ENCODE results near the gene IDH2.
"Not testable (repeated sequence)": the region's sequence is repeated elsewhere in the genome, so short reads cannot be mapped to it uniquely, and the experiment has no call there.

The IDH2 gene

DNA sequence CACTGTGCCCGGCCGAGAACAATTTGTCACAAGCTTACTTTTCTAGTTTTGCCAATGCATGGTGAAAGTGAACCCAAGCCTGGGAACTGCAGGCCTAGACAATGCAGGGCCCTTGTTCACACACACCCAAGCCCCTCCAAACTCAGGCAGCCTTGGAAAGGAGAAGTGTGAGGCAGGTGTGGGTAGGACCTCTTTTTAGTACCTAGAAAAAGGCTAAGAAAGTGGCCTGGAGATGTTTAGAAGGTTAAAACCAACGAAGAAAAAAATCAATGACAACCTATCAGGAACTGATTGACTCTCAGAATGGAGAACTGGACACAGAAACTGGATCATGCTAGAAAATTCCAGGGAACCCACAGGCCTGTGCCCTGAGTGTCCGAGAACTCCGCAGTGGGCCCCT lies 18.8 kb downstream of the IDH2 start:
- no peak for DNase-seq

- DNase-seq = no peak
Observed at GRCh38 chr15:90082140-90082715, 20.0 kb downstream of the IDH2 start.

DNA sequence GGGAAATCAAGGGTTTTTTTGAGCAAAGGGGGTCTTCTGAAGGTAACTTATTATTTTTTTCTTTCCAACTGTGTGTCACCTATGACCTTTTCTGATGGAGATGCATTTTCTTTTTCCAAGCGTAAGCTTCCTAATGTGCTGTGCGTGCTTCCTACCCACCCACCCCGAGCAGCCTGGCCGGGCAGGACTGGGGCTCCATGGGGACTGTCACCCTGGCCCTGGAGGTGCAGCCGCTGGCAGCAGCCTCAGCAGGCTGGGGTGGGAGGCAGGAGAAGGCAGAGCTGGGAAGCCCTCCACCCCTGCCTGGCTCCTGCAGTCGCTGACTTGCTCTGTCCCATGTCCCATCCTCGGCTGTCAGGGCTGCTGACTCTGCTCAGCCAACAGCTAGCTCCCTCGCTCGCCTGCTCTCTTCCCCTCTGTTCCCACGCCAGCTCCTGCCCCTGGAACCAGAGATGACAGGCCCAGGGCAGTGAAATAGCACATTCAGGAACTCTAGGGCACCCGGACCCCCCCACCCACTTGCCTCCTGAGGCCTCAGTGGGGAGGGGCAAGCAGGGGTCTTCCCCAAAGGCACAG lies 21.4 kb downstream of the IDH2 start:
- DNase-seq = no peak

- DNase-seq = no peak
Observed at GRCh38 chr15:90080458-90080755, 21.9 kb downstream of the IDH2 start.

GRCh38 chr15:90079619-90080457 lies 22.4 kb downstream of the IDH2 start:
- DNase-seq = no peak

DNA sequence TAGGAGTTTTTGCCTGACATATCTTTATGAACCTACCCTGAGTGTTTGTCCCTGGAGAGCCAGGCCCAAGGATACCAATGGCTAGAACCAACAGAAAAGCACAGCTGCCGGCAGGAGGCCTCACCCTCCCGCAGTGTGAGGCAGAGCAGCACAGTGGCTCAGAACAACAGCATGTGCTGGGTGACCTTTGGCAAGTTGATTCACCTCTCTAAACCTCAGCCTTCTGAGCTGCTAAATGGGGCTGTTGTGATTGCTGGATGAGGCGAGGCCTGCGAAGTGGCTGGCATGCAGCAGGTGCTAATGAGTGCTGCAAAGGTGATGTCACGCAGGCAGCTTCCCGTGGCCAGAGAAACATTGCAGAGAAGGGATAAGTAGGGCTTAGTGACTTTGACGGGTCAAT lies 23.3 kb downstream of the IDH2 start:
- no peak for DNase-seq

DNA sequence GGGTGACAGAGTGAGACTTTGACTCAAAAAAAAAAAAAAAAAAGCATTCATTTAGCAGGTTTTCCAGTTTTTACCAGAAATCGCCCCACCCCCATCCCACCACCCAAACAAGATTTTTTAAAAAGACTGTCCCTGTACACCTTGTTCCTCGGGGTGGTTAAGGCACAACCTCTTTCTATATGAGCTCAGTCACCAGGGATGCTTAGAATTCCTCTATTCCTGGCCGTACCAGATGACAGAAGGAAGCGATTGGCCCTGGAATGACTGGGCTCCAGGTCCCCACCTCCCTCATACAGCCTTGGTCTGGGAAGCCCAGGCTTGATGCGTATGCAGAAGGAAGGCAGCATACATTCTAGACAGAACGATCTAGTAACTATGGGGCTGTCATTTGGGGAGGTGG lies 25.6 kb downstream of the IDH2 start:
- no peak for DNase-seq

GRCh38 chr15:90075420-90076289 lies 26.6 kb downstream of the IDH2 start:
- DNase-seq = no peak

- DNase-seq = no peak
Observed at GRCh38 chr15:90074916-90075315, 27.4 kb downstream of the IDH2 start.

DNA sequence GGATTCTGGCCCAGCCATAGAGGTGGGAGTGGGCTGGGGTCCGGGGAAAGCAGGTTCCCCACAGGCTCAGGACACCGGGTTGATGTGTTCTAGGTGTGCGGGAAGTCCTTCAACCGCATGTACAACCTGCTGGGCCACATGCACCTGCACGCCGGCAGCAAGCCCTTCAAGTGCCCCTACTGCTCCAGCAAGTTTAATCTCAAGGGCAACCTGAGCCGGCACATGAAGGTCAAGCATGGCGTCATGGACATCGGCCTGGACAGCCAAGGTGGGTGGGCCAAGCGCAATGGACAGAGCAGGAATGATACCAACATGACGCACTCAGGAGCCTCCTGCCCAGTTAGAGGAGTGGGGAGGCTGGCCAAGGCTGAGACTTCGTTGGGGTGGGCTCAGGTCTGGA lies 28.2 kb downstream of the IDH2 start:
- no peak for DNase-seq

DNA sequence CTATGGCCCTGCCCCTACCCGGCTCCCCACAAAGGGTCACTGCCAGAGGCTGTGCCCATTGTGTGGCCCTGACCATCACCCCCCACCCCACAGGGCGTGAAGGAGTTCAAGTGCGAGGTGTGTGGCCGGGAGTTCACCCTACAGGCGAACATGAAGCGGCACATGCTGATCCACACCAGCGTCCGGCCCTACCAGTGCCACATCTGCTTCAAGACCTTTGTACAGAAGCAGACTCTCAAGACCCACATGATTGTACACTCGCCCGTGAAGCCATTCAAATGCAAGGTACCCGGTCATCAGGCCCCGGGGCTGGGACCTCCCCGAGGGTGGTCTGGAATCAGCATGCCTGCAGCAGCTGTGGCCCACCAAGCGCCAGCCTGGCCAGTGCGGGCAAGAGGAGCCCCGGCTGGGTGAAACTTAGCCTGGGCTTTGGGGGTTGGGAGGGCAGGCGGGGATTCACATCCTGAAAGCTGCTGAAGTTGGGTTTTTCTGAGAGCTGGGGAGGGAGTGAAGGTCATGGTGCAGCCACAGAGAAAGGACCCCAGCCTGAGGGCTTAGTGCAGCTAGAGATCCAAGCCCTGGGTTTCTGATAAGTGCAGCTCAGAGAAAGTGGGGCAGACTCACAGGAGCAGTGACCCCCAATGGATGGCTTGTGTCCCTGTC lies 29.2 kb downstream of the IDH2 start:
- no peak for DNase-seq

DNA sequence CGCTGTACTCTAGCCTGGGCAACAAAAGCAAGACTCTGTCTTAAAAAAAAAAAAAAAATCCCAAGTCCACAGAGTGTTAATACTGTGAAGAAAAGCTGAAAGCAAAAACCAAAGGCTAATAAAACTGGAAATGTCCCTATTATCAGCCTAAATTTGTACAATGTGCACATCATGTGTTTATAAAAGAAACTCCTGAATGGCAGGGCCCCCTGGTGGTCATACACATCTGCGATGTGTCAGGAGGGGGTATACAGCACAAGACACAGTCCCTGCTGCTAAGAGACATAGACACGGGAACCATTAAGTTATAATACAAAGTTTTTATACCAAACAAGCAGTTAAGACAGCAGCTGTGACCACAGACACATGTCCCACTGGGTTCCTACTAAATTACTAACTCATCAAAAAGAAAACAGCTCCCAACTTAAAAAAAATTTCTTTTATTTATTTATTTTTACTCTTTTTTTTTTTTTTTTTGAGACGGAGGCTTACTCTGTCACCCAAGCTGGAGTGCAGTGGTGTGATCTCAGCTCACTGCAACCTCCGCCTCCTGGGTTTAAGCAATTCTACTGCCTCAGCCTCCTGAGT lies 31.0 kb downstream of the IDH2 start:
- DNase-seq = peak; percentile 75

DNA sequence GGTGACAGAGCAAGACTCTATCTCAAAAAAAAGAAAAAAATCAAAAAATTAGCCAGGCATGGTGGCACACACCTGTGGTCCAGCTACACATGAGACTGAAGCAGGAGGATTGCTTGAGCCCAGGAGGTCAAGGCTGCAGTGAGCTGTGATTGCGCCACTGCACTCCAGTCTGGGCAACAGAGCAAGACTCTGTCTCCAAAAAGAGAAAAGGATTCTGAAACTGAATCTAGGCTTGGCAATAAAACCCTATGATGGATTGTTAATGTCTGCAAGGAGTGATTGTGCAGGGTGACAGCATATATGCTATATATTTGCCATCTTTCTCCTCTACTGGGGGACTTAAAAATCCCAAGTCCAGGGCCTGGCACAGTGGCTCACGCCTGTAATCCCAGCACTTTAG lies 31.6 kb downstream of the IDH2 start:
- DNase-seq = not testable (repeated sequence)

- no peak for DNase-seq
Observed at GRCh38 chr15:90067953-90068606, 34.2 kb downstream of the IDH2 start.

DNA sequence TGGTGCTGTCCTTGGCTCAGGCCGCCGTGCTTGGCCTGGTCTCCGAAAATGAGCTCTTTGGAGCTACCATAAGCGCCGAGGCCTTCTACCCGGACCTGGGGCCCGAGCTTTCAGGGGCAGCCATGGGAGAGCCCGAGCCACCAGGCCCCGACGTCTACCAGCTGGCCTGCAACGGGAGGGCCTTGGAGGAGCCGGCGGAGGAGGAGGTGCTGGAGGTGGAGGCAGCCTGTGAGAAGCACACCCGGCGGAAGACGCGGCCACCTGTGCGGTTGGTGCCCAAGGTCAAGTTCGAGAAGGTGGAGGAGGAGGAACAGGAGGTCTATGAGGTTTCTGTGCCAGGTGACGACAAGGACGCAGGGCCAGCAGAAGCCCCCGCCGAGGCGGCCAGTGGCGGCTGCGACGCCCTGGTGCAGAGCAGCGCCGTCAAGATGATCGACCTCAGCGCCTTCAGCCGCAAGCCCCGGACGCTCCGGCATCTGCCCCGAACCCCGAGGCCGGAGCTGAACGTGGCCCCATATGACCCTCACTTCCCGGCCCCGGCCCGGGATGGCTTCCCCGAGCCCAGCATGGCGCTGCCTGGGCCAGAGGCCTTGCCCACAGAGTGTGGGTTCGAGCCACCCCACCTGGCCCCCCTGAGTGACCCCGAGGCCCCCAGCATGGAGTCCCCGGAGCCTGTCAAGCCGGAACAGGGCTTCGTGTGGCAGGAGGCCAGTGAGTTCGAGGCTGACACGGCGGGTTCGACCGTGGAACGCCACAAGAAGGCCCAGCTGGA lies 34.9 kb downstream of the IDH2 start:
- DNase-seq = no peak

DNA sequence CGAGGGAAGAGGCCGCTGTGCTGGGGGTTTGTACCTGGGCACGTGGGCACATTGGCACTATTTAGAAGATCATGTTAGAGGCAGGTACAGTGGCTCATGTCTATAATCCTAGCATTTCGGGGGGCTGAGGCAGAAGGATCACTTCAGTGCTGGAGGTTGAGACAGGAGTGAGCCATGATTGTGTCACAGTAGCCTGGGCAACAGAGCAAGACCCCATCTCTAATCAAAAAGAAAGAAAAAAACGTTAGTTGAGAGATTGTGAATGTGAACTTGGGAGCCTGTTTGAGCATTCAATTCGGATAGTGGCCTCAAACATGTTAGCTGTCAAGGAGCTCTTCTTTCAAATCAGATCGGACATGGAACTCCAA lies 36.6 kb downstream of the IDH2 start:
- no peak for DNase-seq

DNA sequence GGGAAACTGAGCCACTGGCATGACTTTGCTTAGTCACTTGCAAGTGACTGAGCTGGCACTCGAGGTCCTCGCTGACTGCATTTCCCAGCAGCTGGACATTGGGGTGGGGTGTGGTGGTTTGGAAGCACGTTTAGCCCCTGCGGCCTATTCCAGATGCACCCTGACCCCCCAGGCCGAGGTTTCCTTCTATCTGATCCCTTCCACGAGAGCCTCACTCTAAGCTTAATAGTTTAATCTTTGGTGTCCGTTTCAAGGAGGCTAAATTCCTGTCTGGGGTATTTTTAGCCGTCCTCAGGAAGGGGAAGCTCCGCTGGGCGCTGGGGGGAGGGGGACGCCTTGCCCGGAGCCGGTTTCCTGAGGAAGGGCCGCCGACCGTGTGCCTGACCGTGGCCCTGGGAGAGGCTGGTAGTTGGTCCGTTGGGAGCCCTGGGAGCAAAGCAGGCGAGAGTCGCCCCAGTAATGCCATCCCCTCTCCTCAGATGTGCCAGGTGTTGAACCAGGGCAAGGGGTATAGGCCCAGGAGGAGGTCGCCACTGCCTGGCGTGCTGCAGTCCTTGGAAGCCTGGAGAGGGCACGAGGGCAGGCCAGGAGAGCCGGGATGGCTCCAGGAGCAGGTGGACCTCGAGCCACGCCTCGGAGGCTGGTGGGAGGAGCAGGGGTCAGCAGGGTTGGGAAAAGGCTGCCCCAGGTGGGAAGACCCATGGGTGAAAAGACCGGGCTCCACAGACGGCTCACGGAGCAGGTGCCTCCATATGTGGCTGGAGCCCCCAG lies 37.2 kb downstream of the IDH2 start:
- DNase-seq = no peak

GRCh38 chr15:90063770-90064247 lies 38.5 kb downstream of the IDH2 start:
- DNase-seq = no peak

DNA sequence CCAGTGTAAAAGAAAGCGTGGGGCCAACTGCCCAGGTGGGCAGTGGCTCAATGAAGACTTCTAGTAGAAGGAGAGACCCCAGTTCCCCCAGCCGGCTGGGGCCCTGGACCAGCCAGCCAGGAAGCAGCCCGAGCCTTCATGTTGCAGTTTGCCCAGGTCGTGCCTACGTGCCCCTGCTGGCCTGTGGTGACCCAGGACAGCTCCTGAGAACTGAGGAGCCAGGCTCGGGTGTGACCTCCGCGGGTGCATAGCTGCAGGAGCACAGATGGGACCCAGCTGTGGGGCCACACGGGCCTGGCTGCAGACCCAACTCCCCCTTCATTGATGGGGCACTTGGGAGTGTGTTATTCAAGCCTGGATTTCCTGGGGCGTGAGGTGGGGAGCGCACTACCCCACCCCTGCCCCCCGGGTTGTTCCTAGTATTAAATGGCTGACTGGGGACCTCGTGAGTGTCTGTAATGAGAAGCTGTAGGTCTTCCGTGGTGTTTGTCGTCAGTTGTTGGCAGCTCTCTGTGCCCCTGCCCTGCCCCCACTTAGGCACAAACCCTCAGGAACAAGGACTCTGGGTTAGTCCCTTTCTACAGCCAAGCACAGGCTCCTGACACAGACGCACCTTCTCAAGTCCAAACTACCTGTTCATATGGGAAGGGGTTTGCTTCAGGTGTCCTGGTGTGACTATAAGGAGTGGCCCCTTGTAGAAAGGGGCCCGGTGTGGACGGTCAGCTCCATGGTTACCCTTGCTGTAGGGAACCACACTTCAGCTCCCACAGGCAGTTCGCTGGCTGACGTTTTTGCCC lies 39.1 kb downstream of the IDH2 start:
- DNase-seq = no peak

Measured in HCEC 1CT (cell line).